GM19463 (cell line): Measurements from ENCODE around the gene ABHD17B.
"Not testable (repeated sequence)": the region's sequence is repeated elsewhere in the genome, so short reads cannot be mapped to it uniquely, and the experiment has no call there.

Source experiments
- ATAC-seq: cut with Tn5 transposase; IDR thresholded peaks from one replicate; pipeline ENCODE4 v1.9.1; 2021; ENCODE audit warnings: mild to moderate bottlenecking, moderate library complexity; ENCODE audit not compliant: unreplicated experiment

ABHD17B gene

GRCh38 chr9:71916834-71917534 lies 6.0 kb upstream of the ABHD17B start:
- peak; percentile 94 for ATAC-seq

- ATAC-seq: no peak
These were observed 4.5 kb upstream of the ABHD17B start for GRCh38 chr9:71915495-71915894.

DNA sequence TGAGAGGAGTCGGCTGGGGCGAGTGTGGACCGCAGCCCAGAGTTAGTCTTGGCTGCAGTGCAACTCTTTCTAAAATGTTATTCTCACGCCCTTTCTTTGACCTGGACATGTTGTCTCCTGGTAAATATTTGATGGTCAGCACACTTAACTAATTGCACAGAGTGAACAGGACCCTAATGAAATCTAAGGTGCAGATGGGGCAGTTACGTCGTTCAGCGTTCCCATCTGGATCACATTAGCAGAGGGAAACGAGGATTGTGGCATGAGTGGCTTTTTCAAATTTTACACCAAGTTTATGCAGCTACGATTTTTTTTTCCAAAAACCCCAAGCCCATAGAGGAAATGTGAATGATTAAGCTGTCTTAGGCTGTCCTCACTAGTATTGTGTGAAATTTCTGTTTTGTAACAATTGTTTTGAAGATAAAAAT lies 929 bp upstream of the ABHD17B start:
- ATAC-seq: no peak

- peak; percentile 7 for ATAC-seq
These were observed 338 bp downstream of the ABHD17B start for GRCh38 chr9:71910650-71911060.

GRCh38 chr9:71909887-71910649 lies 925 bp downstream of the ABHD17B start:
- peak; percentile 6 for ATAC-seq

DNA sequence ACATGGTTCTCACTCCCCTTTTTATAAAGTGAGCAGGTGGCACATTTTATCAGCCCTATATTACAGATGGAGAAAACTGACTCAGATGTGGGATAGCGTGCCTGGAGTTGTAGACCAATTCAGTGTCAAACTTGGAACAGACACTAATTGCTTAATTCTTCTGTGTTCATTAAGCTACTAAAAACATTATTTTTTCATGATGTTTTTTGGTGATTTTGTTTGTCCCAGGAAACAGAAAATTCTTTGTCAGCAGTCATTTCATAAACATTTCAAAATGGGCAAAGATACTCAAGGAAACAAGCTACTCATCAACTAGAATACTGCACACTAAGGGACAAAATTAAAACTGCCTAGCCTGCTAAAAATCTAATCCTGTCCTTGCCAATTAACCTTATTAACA lies 2.2 kb downstream of the ABHD17B start:
- no peak for ATAC-seq

- no peak for ATAC-seq
These were observed 6.9 kb downstream of the ABHD17B start for GRCh38 chr9:71904076-71904475.

DNA sequence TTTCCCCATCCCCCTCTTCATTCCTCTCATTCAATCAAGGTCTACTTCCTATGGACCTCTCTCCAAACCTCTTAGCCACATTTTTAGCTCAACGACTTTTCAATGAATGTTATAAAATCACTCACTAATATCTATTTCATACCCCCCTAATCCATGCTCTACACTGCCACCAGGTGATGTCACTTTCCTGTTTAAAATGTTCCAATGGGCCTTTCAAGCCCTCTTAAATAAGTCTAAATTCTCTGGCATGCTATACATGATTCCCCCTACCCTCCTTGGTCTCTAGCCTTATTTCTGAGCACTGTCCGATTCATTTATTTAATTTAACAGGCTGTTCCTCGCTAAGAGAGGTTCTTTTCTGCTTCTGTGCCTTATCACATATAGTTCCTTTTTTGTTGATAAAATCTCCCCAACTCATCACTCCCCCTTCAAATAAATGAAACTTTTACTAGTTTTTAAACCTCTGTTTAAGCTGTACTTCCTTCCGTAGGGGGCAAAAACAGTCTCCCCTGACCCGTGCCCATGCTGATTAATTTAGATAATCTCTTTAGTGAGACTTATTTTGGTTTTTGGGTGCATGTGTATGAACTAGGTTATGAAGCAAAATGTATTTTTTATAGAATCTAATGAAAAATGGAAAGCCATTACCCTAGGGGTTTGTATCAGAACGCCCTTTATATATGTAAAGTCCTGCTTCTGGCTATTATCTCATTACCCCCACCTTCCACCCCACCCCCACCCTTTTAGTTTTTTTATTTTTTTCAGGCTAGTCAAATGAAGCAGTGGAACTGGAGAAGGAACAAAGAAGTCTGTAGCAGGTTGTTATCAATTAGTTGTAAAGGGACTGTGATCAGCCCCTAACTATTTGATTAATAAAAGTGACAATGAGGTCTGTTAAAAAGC lies 9.0 kb downstream of the ABHD17B start:
- ATAC-seq: no peak

DNA sequence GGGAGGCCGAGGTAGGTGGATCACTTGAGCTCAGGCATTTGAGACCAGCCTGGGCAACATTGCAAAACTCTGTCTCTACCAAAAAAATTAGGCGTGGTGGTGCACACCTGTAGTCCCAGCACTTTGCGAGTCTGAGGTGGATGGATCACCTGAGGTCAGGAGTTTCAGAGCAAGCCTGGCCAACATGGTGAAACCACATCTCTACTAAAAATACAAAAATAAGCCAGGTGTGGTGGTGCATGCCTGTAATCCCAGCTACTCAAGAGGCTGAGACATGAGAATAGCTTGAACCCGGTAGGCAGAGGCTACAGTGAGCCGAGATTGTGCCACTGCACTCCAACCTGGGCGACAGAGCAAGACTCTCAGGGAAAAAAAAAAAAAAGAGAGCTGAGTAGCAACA lies 12.2 kb downstream of the ABHD17B start:
- ATAC-seq: not testable (repeated sequence)

DNA sequence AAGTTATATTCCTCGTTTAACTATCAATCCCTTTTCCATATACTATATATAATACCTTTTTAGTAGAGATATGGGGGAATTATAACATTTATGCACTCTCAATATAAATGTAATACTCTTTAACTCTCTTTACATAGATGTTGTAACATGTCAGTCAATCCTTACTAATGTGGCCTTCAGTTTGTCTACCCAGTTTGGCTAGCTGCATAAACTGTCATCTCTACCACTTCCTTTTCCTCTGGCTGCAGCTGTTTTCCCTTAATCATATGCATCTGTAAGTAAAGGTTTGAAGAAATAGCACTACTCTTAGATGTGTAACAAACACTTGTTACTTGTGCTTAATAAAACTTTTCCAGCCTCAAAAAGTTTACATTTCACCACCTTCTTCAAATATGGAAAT lies 13.4 kb downstream of the ABHD17B start:
- ATAC-seq: peak; percentile 39

DNA sequence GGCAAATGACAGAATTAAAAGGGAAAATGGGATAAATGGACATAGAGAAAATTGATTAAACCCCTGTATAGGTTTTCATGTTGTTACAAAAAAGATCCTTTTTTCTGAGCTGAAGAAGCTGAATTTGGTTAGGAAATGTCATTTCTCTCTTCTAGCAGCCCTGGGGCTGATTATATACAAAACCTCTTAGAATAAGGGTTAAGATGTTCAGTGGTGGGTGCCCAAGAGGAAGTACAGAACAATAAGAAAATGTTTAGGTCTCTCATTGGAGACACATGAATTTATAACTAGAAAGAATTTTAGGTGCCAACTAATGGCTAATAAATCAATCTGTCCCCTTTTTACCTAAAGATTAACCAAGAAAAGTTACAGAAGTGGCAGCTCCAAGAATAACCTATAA lies 14.2 kb downstream of the ABHD17B start:
- ATAC-seq: no peak

- no peak for ATAC-seq
These were observed 15.0 kb downstream of the ABHD17B start for GRCh38 chr9:71895955-71896354.

- peak; percentile 47 for ATAC-seq
These were observed 15.9 kb downstream of the ABHD17B start for GRCh38 chr9:71895117-71895516.

DNA sequence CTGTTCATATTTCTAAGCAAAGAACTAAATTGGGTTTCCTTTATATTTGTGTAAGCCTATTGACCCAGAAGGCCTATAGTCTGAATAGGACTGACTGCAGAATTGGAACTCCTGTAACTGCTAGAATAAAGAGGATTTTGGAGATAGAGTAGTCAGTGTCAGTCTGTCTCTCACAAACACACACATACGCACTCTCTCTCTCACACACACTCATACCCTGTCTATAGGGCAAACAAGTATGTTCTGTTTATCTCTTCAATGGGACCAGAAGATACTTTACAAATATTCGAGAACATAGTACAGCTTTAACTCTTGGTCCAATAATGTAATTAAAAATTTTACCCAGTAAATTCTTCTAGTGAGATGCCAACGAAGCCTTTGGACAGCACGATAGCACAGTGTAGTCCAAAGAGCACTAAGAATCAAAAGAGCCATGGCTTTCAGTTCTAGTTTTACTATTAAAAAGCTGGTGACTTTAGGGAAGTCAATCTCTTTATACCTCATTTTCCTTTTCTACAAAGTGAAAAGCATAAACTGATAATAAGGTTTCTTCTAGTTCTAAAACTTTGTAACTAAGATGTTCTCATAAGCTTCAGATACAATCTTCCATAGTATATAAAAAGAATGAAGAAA lies 19.3 kb downstream of the ABHD17B start:
- peak; percentile 48 for ATAC-seq

DNA sequence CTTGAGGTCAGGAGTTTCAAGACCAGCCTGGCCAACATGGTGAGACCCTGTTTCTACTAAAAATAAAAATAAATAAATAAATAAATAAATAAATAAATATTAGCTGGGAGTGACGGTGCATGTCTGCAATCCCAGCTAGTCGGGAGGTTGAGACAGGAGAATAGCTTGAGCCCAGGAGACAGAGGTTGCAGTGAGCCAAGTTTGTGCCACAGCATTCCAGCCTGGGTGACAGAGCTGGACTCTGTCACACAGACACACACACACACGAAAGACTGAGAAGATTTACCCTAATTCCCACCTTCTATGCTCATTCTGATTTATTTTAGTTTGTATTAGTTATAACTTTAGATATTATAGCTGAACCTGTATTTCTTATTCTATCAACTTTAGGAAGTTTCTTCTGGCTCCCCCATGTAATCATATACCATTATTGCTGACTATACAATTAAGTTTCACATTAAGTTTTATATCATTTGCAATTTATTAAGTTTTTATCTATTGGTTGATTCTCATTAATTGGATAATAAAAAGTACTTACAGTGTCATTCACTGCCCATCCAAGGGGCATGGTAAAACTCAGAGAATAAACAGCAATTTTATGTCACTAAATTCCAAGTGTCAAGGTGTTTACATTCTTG lies 20.8 kb downstream of the ABHD17B start:
- ATAC-seq: no peak

DNA sequence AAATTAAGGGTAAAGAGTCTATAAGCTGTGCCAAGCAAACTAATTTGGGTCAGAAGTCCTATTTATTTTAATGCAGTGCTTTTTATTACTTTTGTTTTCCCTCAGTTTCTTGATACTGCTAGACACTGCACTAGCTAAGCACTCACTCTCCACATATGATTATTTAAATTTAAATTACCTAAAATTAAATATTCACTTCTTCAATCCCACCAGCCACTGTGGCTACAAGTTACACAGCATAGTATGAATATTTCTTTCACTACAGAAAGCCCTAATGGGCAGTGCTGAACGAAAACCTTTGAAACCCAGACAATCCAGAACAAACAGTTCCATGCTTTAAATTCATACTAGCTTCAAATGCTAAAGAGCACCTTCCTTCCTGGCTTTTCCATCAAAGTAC lies 23.6 kb downstream of the ABHD17B start:
- no peak for ATAC-seq

- no peak for ATAC-seq
These were observed 24.5 kb downstream of the ABHD17B start for GRCh38 chr9:71886541-71886940.

DNA sequence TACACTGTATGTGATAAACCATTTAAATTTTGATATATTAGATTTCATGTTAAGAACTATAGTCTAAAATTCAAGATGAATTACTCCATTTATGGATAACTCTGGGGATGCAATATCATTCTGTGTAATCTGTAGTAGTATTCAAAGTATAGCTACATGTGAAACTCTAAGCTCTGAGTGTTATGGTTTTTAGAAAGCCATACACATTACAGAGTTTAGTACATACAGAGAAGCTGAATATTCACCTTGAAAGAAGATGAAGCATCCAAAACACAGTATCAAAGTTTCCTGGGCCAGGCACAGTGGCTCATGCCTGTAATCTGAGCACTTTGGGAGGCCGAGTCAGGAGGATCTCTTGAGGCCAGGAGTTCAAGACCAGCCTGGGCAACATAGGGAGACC lies 25.0 kb downstream of the ABHD17B start:
- no peak for ATAC-seq

DNA sequence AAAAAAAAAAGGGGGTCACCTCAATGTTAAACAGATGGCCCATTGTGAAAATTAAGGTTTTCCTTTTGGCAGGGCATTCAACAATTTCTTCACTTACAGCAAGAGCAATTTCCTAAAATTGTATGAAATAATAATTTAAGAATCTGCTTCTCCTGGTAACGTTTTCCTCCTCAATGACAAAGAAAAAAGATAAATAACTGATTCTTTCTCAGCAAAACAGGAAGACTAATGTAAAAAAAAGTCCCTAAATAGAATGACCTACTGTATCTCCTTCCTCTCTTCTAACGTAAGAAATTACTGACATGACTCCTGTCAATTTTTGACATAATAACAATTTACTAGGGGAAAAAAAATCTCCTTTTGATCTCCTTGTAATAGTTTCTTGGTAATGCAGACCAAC lies 25.5 kb downstream of the ABHD17B start:
- ATAC-seq: no peak

DNA sequence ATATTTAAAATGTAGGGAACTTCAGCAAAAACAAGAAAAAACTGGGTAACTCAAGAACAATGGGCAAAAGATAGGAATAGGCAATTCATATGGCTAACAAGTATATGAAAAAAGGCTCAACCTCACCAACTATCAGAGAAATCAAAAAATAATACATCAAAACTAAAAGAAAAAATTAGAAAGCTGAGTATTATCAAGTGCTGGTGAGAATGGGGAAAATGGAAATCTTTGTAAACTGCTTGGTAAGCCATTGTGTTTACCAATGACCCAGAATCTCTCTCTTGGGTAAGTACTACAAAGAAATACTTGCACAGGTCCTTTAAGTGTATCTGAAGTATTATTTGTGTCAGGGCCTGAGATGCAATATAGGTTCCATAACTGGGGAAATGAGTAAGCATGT lies 27.0 kb downstream of the ABHD17B start:
- ATAC-seq: no peak
